CD4-positive, alpha-beta T cell treated with Interleukin-1 beta for 1 hour (primary cell): ENCODE data around the gene RCVRN.
"Not testable (repeated sequence)": the region's sequence is repeated elsewhere in the genome, so short reads cannot be mapped to it uniquely, and the experiment has no call there.

Experiments used
- DNase-seq, 2 donors: peaks; one replicate each; pipeline ENCODE4 v3.0.0-alpha.2; 2020 to 2022

RCVRN gene

GRCh38 chr17:9921216-9921615, 16.1 kb upstream of the RCVRN start:
- not testable (repeated sequence) for DNase-seq

DNA sequence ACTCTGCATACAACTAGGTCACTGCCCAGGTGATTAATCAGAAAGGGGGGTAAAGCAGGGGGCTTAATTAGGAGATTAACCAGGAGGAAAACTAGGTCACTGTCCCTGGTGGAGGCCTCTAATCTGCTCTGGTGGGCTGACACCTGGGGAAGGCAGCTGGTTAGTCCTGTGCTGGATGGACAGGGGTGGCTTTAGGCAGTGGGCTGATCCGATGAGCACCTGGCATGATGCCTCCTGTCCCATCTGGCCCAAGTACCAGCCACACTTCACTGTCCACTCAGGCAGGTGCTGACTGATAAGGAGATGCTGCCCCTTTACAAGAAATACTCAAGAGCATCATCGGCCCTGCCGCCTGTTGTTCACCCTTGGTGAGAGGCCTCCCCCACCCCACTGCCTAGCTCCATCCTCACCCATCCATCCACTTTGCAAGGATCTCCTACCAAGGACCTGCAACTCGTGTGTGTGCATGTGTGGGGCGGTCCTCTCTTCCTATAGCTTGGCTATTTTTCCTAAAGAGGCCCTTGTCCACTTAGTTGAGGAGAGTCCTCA, 13.8 kb upstream of the RCVRN start:
- no peak for DNase-seq

DNA sequence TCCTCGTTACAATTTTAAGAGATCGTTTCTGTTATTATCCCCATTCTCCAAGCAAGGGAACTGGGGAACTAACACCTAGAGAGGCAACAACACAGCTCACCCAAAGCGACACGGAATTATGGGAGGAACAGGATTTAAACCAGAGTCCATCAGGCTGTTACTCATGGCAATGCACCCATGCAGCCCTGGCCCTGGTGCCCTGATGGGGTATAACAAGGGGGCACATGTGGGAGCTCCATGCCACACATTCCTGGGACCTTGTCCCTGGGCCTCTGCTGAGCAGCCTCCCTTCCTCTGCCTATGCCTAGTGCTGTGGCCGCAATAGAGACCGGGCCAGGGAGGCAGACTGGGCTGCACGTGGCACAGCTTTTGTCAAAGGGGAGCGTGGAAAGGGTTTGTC, 13.3 kb upstream of the RCVRN start:
- no peak for DNase-seq

DNA sequence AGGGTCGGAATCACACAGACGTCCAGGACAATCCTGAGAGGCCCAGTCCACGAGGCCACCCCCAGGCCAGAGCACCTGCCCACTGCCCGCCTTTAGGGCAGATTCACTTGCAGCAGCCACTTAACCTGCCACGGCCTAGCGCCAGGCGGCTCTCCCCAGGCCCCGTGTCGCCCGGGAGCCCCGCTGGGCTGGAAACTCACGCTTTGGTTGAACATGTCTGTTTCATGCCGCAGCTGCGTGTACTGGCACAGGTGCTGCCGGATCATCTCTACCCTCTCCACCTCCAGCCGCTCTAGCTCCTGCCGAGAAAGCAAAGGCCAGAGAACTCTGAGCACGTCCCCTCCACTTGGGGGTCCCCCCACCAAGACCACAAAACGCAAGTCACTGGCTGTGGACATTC, 12.7 kb upstream of the RCVRN start:
- DNase-seq: no peak

DNA sequence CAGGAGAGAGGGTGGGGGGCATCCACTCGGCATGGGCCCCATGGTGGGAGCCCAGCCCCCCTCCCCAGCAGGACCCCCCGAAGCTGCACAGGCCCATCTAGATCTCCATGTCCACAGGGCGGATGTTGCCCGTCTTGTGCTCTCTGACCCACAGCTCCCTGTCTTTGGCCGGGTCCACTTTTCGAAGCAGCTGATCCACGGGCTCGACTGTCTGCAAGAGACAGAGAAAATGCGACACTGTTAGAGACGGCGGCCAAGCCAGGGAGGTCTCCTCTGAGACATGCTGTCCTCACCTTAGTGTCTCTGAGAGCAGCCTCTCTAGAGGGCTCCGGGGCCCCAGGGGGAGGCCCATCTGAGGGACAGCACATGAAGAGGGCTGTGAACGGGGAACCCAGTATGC, 12.1 kb upstream of the RCVRN start:
- DNase-seq: no peak

DNA sequence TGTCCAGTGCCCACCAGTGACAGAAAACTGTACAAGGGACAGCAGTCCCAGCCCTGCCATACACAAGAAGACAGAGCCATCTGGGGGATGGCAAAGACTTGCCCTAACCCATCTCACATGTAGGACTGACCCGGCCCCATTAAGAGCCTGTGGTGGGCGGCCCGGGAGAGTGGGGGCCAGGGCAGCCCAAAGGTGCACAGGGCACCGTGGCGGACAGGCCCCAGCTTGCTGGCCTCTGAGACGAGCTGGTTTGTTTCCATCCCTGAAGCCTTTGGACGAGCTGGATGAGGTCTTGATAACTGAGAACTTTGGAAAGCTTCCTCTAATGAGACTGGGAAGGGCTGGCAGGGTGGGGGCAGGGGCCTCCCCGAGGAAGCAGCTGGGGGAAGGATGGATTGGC, 11.0 kb upstream of the RCVRN start:
- no peak for DNase-seq

- no peak for DNase-seq
Observed at GRCh38 chr17:9913476-9913875, 8.4 kb upstream of the RCVRN start.

DNA sequence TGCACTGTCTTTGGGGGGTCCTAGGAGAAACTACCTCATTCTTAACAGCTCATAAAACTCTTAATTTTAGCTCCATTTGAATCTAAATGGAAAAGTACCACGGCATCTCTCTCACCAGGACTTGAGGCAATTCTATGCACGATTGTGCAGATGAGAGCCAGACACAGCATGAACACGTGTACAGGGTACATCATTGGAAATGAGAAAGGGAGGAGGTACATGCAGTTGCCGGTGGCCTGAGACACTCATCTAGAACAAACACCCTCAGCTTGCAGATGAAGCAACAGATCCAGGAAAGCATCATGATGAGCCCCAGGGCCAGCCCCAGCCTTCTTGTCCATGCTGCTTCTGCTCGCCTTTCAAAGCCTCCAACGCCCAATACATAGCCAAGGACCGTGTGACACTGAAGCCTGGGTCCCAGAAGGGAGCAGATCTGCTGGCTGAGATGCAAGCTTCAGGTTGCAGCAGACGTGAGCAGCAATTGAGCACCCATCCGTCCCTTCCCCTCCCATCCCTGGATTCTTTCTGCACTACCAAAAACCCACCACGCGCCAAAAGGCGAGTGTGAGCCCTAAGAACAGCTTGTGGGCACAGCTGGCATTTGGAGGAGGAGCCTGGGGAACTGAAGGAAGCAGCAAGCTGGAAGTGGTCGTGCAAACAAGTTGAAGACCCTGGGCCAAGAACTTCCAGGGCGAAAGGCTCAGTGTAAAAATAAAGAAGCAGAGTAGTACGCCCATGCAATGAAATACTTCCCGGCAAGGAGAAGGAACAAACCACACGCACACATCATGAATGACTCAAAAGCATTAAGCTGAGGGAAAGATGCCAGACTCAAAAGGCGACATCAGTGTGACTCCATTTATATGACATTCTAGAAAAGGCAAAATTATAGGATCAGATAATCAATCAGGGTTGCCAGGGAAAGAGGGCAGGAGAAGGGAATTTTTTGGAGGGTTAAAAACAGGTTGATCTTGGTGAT, 7.3 kb upstream of the RCVRN start:
- no peak for DNase-seq

GRCh38 chr17:9911089-9911488, 6.0 kb upstream of the RCVRN start:
- no peak for DNase-seq

DNA sequence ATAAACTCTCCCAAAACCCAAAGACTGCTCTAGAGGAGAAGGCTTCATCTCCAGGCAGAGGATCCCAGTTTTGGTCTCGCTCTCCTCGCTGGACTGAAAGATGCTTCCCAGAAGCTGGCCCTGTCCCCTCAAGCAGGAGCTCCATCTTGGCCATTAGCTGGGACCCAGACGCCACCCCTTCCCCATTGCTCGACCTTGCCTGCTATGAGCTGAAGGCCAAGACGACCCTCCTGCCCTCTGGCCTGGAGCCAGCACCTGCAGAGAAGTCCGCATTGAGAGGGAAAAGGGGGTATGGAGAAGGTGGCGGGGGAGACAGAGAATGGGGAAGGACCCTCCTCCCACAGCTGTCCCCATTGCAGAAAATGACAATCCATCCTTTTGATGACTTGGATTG, 3.6 kb upstream of the RCVRN start:
- DNase-seq: no peak

DNA sequence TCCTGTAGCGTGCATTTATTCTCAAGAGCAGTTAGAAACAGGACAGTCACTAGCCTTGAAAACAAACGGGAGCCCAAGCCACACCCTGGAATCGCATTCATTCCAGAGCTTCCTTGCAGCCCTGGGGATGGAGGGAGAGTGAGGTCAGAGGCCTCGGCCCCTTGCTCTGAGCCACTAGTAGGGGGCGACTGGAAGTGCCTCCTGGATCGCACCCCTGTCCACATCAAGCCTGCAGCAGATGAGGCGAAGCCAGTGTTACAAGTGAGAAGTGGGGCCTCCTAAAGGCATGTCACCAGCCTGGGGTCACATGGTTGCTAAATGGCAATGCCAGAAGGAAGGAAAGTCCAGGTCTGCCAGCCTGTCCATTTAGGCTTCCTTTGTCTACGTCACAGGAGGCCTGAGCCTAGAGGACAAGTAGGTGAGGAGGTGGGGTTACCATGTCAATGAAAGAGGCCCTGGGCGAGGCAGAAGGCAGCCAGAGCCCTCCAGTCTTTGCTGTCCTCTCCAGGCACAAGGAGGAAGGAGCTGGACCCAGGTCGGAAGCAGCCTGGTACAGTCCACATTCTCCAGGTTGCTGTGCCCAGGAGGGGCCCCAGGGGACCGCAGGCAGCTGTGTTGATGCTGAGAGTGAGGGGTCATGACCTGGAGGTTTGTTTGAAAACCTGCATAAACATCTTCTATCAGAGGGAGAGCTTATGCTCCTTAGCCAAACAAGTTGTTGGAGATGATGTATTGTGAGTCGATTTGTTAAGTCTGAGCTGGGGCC, 3.0 kb upstream of the RCVRN start:
- DNase-seq: no peak

DNA sequence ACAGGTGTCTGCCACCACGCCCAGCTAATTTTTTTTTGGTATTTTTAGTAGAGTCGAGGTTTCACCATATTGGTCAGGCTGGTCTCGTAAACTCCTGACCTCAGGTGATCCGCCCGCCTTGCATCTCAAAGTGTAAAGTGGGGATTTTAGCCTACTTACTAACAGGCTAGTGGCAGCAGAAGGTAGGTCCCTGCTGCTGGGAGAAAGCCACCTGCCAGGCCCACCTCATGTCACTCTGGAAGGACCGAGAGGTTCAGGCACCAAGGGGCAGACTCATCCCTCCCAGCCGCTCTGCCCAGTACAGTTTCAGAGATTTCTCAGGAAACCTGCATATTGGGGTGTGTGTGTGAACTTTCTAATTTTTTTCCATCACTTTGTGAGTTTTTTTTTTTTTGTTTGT, 2.1 kb upstream of the RCVRN start:
- DNase-seq: no peak

DNA sequence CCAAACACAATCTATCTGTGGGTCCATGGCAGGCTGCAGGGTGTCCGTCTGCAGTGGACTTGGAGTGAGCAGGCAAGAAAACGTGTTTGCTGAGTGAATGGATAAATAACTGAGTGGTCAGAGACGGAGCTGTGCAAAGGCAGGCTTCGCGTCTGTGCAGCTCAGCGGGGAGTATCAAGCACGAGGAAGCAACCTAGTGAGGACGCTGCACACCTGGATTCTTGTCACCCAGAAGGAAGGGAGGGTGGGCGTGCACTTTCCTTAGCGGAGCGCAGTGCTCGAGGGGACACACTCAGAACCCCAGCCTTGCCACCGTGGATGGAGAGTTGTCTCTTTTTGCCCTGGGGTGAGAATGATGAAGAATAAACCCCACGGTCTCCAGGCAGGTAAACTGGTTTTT, 1.5 kb upstream of the RCVRN start:
- no peak for DNase-seq

- DNase-seq: peak in 1 of 2 donors; percentile 7
Observed at GRCh38 chr17:9905902-9906301, 831 bp upstream of the RCVRN start.

GRCh38 chr17:9904277-9905077, 594 bp downstream of the RCVRN start:
- no peak for DNase-seq

GRCh38 chr17:9902120-9902519, 3.0 kb downstream of the RCVRN start:
- no peak for DNase-seq

DNA sequence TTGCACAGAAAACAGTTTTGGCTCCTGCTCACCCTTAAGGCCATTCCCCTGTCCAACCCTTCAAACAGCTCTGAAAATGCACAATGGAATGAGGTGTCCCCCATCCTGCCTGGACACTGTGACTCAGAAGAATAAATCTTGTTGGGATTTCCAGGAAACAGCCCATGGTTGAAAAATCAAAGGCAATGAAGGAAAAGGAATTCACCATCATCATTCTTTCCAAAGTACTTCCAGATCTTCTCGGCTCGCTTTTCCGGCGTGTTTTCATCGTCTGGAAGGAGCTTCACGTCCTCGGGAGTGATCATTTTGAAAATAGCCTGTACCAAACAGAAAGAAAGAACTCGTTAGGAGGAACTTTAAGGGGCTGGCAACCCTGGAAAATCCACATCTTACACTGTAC, 4.3 kb downstream of the RCVRN start:
- no peak for DNase-seq

GRCh38 chr17:9900044-9900594, 5.0 kb downstream of the RCVRN start:
- DNase-seq: no peak

GRCh38 chr17:9899280-9900043, 5.6 kb downstream of the RCVRN start:
- DNase-seq: no peak

DNA sequence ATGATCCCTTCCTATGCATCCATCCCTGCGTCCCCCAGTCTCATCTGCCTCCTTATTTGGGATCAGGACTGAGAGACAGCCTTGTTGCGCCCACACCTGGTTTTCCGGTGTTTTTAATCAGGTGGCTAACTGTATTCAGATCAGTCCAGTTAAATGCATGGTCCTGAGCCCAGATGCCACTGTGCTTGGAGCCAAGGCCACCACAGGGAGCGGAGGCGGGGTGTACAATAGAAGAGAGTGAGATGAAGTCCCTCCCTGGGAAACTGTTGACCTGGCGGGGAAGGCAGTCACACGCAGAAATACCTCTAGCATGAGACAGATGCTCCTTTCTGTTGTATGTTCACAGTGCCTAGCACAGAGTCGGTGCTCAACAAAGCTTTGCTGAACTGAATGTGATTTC, 6.3 kb downstream of the RCVRN start:
- DNase-seq: no peak

DNA sequence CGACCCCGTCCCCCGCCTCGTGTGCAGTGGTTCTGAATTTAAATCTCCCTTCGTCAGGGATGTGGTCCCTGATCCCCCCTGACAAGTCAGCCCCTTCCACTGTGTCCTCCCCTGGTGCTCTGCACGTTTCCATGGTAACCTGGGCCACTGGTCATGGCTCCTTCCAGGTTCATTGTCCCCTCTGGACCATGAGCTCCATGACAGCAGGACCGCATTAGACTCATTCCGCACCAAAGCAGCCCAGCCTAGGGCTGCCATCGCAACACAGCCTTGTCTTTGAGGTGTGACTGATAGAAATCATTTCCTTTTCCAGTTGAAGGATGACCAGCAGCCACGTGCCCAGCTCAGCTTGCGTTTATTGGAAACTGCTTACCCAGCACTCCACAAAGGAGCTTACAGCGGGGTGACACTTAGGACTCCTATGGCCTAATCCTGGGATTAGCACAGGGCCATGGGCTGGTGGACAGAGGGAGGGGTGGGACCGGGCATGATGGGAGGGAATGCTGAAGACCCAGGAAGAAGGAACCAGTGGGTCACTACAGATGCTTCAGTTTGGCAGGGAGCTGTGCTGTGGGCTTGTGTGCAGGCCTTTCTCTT, 7.6 kb downstream of the RCVRN start:
- no peak for DNase-seq
